Stomach (tissue), 19 donors: ENCODE measurements around the gene PSMD14. TPM values are rescaled to one million over a fixed set of nuclear protein-coding genes. Genes with fewer than 3 reads are reported as not detected.
A peak's percentile ranks its signal among the peaks of the same experiment; 100 is the strongest.

Experiments
- DNase-seq, 2 donors: peaks; one replicate each; pipeline versions ENCODE4 v3.0.0 to v3.0.0-alpha.2; 2013 to 2019
- H3K27ac ChIP-seq, 5 donors: fragments of 200-600 bp in 4 of 5; sonication (generic) in 4 of 5; one replicate each; pipeline ENCODE4 v1.5.1; 2013 to 2019; ENCODE audit warnings: mild to moderate bottlenecking in 1 of 5, moderate library complexity in 1 of 5
- H3K27me3 ChIP-seq, 3 donors: fragments of 200-600 bp; sonication (generic); one replicate each; pipeline ENCODE4 v1.5.1; 2017 to 2019; ENCODE audit warnings: mixed run types in 1 of 3
- H3K36me3 ChIP-seq, 4 donors: fragments of 200-600 bp; sonication (generic); 1 replicate in 3 of 4; 2 replicates in 1 of 4; pipeline ENCODE4 v1.5.1; 2016 to 2019
- H3K4me1 ChIP-seq, 4 donors: fragments of 200-600 bp; sonication (generic); one replicate each; pipeline ENCODE4 v1.5.1; 2016 to 2019
- H3K4me3 ChIP-seq, 4 donors: fragments of 200-600 bp; sonication (generic) in 3 of 4; one replicate each; pipeline ENCODE4 v1.5.1; 2016 to 2019; ENCODE audit warnings: mild to moderate bottlenecking in 1 of 4
- H3K9me3 ChIP-seq, 4 donors: fragments of 200-600 bp; sonication (generic); one replicate each; pipeline ENCODE4 v1.5.1; 2016 to 2019
- CTCF ChIP-seq, 7 experiments: fragments of 450-650 bp in 4 of 7; fragments of 200-600 bp in 3 of 7; sonication (generic) in 3 of 7; IDR thresholded peaks; one replicate each; pipeline ENCODE4 v1.5.1; 2016 to 2019; ENCODE audit warnings: antibody characterized with exemption in 7 of 7, control low read depth in 2 of 7, mild to moderate bottlenecking in 1 of 7
- EP300 ChIP-seq: sonication (generic); formaldehyde crosslinking; IDR thresholded peaks from one replicate; pipeline ENCODE4 v1.6.1; 2017; ENCODE audit warnings: antibody characterized with exemption
- POLR2A ChIP-seq, 4 donors: fragments of 450-650 bp; IDR thresholded peaks; one replicate each; pipeline ENCODE4 v1.6.1; 2016; ENCODE audit warnings: antibody characterized with exemption in 4 of 4, control low read depth in 2 of 4, mild to moderate bottlenecking in 1 of 4, moderate library complexity in 1 of 4
- POLR2AphosphoS5 ChIP-seq, 3 donors: sonication (generic); formaldehyde crosslinking; IDR thresholded peaks; one replicate each; pipeline ENCODE4 v1.6.1; 2016; ENCODE audit warnings: antibody characterized with exemption in 3 of 3
- WGBS, 5 donors: extraction: QIAGEN DNeasy Blood & Tissue Kit in 3 of 5; methylation state at CpG; one replicate each; pipeline versions ENCODE4 v1.1.5 to v1.1.7; 2013 to 2018; 5-methylcytosine and 5-hydroxymethylcytosine counted together
- intact Hi-C: fragments of 100-400 bp; cut with DNase I; formaldehyde crosslinking; loops from one replicate; pipeline ENCODE4 v1.15.1; 2023; ENCODE audit warnings: low total_unique reads
- long read RNA-seq, 10 donors: transcript quantifications; one replicate each; lab custom pipeline, GENCODE V29; 2026
- polyA plus RNA-seq, 3 donors: library from polyadenylated mRNA; stranded (reverse); fragments of 200-250 nt; gene quantifications; one replicate each; pipeline ENCODE4 v1.2.3, GENCODE V29; 2013
- total RNA-seq, 5 donors: library from RNA; depleted of rRNA; stranded (reverse); fragments of >200 nt; gene quantifications; one replicate each; pipeline versions ENCODE4 v1.1.0 to v1.2.3, GENCODE V29; 2014 to 2016
- donor health status: healthy with polysubstance abuse.
- donor health status: Bipolar disorder and iron deficiency.
- donor health status: healthy.

The PSMD14 gene
- total RNA-seq (10 to 100 TPM in 3 of 5 donors, 1 to 10 TPM in 2; 2.9 to 47.2 (median 21.2) TPM), polyA plus RNA-seq (10 to 100 TPM; 26.0 to 34.1 (median 33.0) TPM)
- long read RNA-seq, donor 1, transcript PSMD14-201 (12 exons, 1,954 nt): major isoform, 5 of 5 reads
- long read RNA-seq, donor 1, partial matches to known transcripts: 0 of 5 reads
- long read RNA-seq, donor 1, other reads (novel, unspliced or antisense): 0 of 5 reads
- long read RNA-seq, donor 2, transcript PSMD14-201 (12 exons, 1,954 nt): major isoform, 12 of 12 reads
- long read RNA-seq, donor 2, partial matches to known transcripts: 0 of 12 reads
- long read RNA-seq, donor 2, other reads (novel, unspliced or antisense): 0 of 12 reads
- long read RNA-seq, donor 3, full-length matches to known transcripts: 10 of 10 reads
- long read RNA-seq, donor 3, partial matches to known transcripts: 0 of 10 reads
- long read RNA-seq, donor 3, other reads (novel, unspliced or antisense): 0 of 10 reads
- long read RNA-seq, donor 4, partial matches to known transcripts: 0 of 3 reads
- long read RNA-seq, donor 4, other reads (novel, unspliced or antisense): 0 of 3 reads
- long read RNA-seq, donor 5, transcript PSMD14-201 (12 exons, 1,954 nt): major isoform, 15 of 17 reads
- long read RNA-seq, donor 5, partial matches to known transcripts: 0 of 17 reads
- long read RNA-seq, donor 5, other reads (novel, unspliced or antisense): 0 of 17 reads
- long read RNA-seq, donor 6: 0 reads
- long read RNA-seq, donor 7, full-length matches to known transcripts: 12 of 12 reads
- long read RNA-seq, donor 7, partial matches to known transcripts: 0 of 12 reads
- long read RNA-seq, donor 7, other reads (novel, unspliced or antisense): 0 of 12 reads
- long read RNA-seq, donor 8, transcript PSMD14-201 (12 exons, 1,954 nt): major isoform, 13 of 13 reads
- long read RNA-seq, donor 8, partial matches to known transcripts: 0 of 13 reads
- long read RNA-seq, donor 8, other reads (novel, unspliced or antisense): 0 of 13 reads
- long read RNA-seq, donor 9, full-length matches to known transcripts: 11 of 16 reads
- long read RNA-seq, donor 9, partial matches to known transcripts: 5 of 16 reads
- long read RNA-seq, donor 9, other reads (novel, unspliced or antisense): 0 of 16 reads
- long read RNA-seq, donor 10, transcript PSMD14-201 (12 exons, 1,954 nt): major isoform, 6 of 6 reads
- long read RNA-seq, donor 10, partial matches to known transcripts: 0 of 6 reads
- long read RNA-seq, donor 10, other reads (novel, unspliced or antisense): 0 of 6 reads

DNA sequence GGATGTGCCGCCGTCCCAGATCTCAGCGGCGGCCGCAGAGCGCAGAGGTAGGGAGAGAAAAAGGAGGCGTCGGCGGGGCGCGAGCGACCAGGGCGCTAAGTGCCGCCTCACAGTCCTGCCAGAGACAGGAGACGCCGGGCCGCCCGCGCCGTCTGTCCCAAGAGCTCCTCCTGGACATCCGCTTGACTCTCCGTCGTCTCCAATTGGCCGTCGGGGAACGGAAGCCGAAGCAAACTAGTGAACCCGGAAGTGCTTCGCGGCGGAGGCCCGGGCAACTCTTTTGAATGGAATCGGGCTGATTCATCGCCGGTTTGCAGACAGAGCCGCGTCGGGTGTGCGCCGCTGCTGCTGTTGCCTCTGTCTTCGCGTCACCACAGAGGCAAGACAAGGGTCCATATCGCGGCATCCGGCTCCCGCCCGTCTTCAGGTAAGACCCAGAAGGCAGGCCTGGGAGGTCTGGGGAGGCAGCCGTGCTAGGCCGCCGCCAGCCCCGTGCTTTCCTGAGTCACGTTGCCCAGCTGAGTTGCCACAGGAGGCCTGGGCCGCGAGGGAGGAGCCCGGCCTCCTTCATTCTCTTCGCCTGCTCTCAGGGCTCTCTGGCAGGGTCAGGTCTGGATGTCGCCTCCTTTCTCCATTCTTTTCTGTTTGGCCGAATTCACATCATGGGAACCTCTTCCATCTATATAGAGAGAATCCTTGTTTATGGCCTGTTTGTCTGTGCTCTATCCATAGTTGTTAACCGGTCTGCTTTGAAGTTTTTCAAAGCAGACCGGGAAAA, at the start of gene PSMD14:
TSS of gene PSMD14 (plus strand) at position 248 of the 778 bp plus-strand sequence. CDS start 10,401 bp downstream, outside the sequence.
- H3K36me3 ChIP-seq: no peaks in the 10 kb centered on the region
- H3K4me3 ChIP-seq: peak within 1 kb of the TSS; percentile 70 to 81 (median 76)
- TF ChIP-seq POLR2AphosphoS5 (IDR thresholded peaks at IDR 0.05) (peak; percentile 60 to 94 (median 87)), CTCF (IDR thresholded peaks at IDR 0.05) (no peak), EP300 (no peak), POLR2A (IDR thresholded peaks at IDR 0.05) (no peak)
- H3K9me3 ChIP-seq: peaks cover 0 to 6% (median 5%) of the 10 kb centered on the region in 4 donors
- peak within 1 kb of the TSS; percentile 86 to 90 (median 88) for H3K27ac ChIP-seq
- H3K4me1 ChIP-seq: peaks cover 4 to 31% (median 15%) of the 10 kb centered on the region in 4 donors
- intact Hi-C loops: no loop called here
- peak; percentile 91 to 97 for DNase-seq
- 0 to 1% (median 1%) methylated on average over 37 to 60 of the region's 60 CpGs for WGBS, 5 donors
- no peaks in the 10 kb centered on the region for H3K27me3 ChIP-seq

DNA sequence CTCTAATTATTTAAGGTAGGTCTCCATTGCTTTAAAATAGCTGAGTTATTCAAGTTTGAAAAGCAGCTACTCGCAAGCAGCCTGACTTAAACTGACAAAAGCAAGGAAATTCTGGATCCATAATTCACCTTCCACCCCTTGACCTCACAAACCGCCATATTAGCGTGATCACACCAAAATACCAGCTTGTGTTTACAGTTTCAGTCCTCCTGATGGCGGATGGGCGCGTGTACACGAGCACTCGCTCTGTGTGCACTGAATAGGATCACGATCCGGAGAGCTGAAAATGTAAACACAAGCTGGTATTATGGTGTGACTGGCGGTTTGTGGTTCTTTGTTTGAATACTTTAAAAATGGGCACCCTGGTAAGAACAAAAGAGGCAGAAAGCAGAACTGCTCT, 42.4 kb upstream of the PSMD14 start:
- Histone ChIP-seq H3K27me3 (no peaks in the 10 kb centered on the region), H3K9me3 (no peaks in the 10 kb centered on the region), H3K36me3 (no peaks in the 10 kb centered on the region), H3K4me1 (no peaks in the 10 kb centered on the region), H3K4me3 (no peak overlapping the region), H3K27ac (no peak overlapping the region)
- intact Hi-C loops: no loop called here
- WGBS, 5 donors: 83 to 88% (median 87%) methylated on average over 11 of the region's 11 CpGs
- DNase-seq: no peak
- no peak for TF ChIP-seq POLR2A (IDR thresholded peaks at IDR 0.05)
- no peak for TF ChIP-seq POLR2AphosphoS5 (IDR thresholded peaks at IDR 0.05)
- TF ChIP-seq CTCF (IDR thresholded peaks at IDR 0.05): no peak
- TF ChIP-seq EP300: no peak

DNA sequence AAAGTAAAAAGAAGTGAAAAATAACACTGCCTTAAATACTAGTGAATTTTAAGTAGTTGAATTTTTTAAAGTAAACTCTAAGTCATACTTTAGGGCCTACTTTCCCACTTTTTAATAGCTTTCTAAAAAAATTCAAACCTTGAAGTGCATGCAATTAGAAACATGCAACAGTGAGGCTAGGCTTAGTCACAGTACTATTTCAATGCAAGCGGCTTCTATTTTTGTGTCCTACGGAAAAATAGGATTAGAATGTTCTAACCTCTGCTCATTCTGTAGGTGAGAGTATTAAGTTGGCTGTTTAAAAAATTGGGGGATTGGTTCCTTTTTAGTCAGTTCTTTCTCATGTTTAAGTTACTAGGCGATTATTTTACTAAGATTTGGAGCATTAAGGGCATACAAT, 39.1 kb upstream of the PSMD14 start:
- no peaks in the 10 kb centered on the region for H3K36me3 ChIP-seq
- intact Hi-C loops: no loop called here
- H3K27ac ChIP-seq: no peak overlapping the region
- H3K4me1 ChIP-seq: no peaks in the 10 kb centered on the region
- H3K9me3 ChIP-seq: no peaks in the 10 kb centered on the region
- no peaks in the 10 kb centered on the region for H3K27me3 ChIP-seq
- 89 to 96% (median 95%) methylated on average over 3 of the region's 3 CpGs for WGBS, 5 donors
- no peak for DNase-seq
- no peak overlapping the region for H3K4me3 ChIP-seq
- TF ChIP-seq POLR2AphosphoS5 (IDR thresholded peaks at IDR 0.05) (no peak), EP300 (no peak), POLR2A (IDR thresholded peaks at IDR 0.05) (no peak), CTCF (IDR thresholded peaks at IDR 0.05) (no peak)
